GM19240 (cell line): ENCODE data around the gene SEC22C.
"Not testable (repeated sequence)": the region's sequence is repeated elsewhere in the genome, so short reads cannot be mapped to it uniquely, and the experiment has no call there.

Experiments
- DNase-seq: peaks from one replicate; pipeline ENCODE4 v3.0.0; 2011; ENCODE audit warnings: low spot score; ENCODE audit not compliant: insufficient read length

The SEC22C gene

GRCh38 chr3:42581709-42582473 is at the start of gene SEC22C:
TSS of gene SEC22C (minus strand) at chr3:42581967. CDS start at chr3:42569046, 12,921 bp downstream.
- DNase-seq = peak; percentile 84

- DNase-seq = no peak
These were observed 31.7 kb upstream of the SEC22C start for GRCh38 chr3:42613462-42613861.

GRCh38 chr3:42612928-42613327 is 31.2 kb upstream of the SEC22C start:
- DNase-seq = peak; percentile 2

- no peak for DNase-seq
These were observed 30.4 kb upstream of the SEC22C start for GRCh38 chr3:42612217-42612616.

- no peak for DNase-seq
These were observed 29.2 kb upstream of the SEC22C start for GRCh38 chr3:42610976-42611375.

- DNase-seq = no peak
These were observed 26.8 kb upstream of the SEC22C start for GRCh38 chr3:42608581-42608980.

GRCh38 chr3:42605546-42606173 is 23.9 kb upstream of the SEC22C start:
- no peak for DNase-seq

- no peak for DNase-seq
These were observed 21.2 kb upstream of the SEC22C start for GRCh38 chr3:42602961-42603360.

GRCh38 chr3:42601896-42602581 is 20.3 kb upstream of the SEC22C start:
- no peak for DNase-seq

GRCh38 chr3:42600958-42601675 is 19.4 kb upstream of the SEC22C start:
- DNase-seq = no peak

GRCh38 chr3:42600111-42600957 is 18.6 kb upstream of the SEC22C start, which contains the start of gene NKTR:
TSS of gene NKTR (plus strand) at chr3:42600686. CDS start at chr3:42601007, 321 bp downstream.
- DNase-seq = peak; percentile 56

- not testable (repeated sequence) for DNase-seq
These were observed 15.3 kb upstream of the SEC22C start for GRCh38 chr3:42597098-42597497.

GRCh38 chr3:42595682-42596081 is 13.9 kb upstream of the SEC22C start:
- no peak for DNase-seq

GRCh38 chr3:42593635-42594034 is 11.9 kb upstream of the SEC22C start:
- no peak for DNase-seq

GRCh38 chr3:42591811-42592210 is 10.0 kb upstream of the SEC22C start:
- DNase-seq = no peak

- DNase-seq = no peak
These were observed 9.4 kb upstream of the SEC22C start for GRCh38 chr3:42590989-42591756.

- DNase-seq = no peak
These were observed 7.8 kb upstream of the SEC22C start for GRCh38 chr3:42589382-42590109.

- no peak for DNase-seq
These were observed 6.9 kb upstream of the SEC22C start for GRCh38 chr3:42588625-42589024.

GRCh38 chr3:42582474-42583070 is 805 bp upstream of the SEC22C start:
- no peak for DNase-seq
